Activated gamma-delta T cell (primary cell): ENCODE measurements around the gene GATAD2A.
A peak's percentile ranks its signal among the peaks of the same experiment; 100 is the strongest.
"Not testable (repeated sequence)": the region's sequence is repeated elsewhere in the genome, so short reads cannot be mapped to it uniquely, and the experiment has no call there.

Experiments
- DNase-seq: peaks from one replicate; lab custom pipeline; 2025; lab: John Stamatoyannopoulos, UW

GATAD2A gene

GRCh38 chr19:19446655-19447437 is 41.4 kb downstream of the GATAD2A start:
- DNase-seq = no peak

GRCh38 chr19:19447536-19448237 is 42.2 kb downstream of the GATAD2A start:
- DNase-seq = no peak

- no peak for DNase-seq
Observed at GRCh38 chr19:19448238-19448544, 42.7 kb downstream of the GATAD2A start.

GRCh38 chr19:19451429-19452242 is 46.2 kb downstream of the GATAD2A start:
- DNase-seq = no peak

- no peak for DNase-seq
Observed at GRCh38 chr19:19452243-19453124, 47.0 kb downstream of the GATAD2A start.

- DNase-seq = no peak
Observed at GRCh38 chr19:19453125-19453454, 47.6 kb downstream of the GATAD2A start.

- not testable (repeated sequence) for DNase-seq
Observed at GRCh38 chr19:19455166-19455919, 49.9 kb downstream of the GATAD2A start.

- no peak for DNase-seq
Observed at GRCh38 chr19:19457671-19458070, 52.2 kb downstream of the GATAD2A start.

GRCh38 chr19:19458110-19458816 is 52.8 kb downstream of the GATAD2A start:
- no peak for DNase-seq

GRCh38 chr19:19459073-19459472 is 53.6 kb downstream of the GATAD2A start:
- no peak for DNase-seq

GRCh38 chr19:19459707-19460251 is 54.3 kb downstream of the GATAD2A start:
- DNase-seq = no peak

GRCh38 chr19:19460258-19460731 is 54.8 kb downstream of the GATAD2A start:
- DNase-seq = no peak

GRCh38 chr19:19460761-19461265 is 55.3 kb downstream of the GATAD2A start:
- DNase-seq = peak; percentile 49

GRCh38 chr19:19461306-19461670 is 55.8 kb downstream of the GATAD2A start:
- no peak for DNase-seq

- DNase-seq = no peak
Observed at GRCh38 chr19:19461671-19462622, 56.5 kb downstream of the GATAD2A start.

GRCh38 chr19:19463348-19464117 is 58.1 kb downstream of the GATAD2A start:
- DNase-seq = no peak

- DNase-seq = no peak
Observed at GRCh38 chr19:19464339-19465098, 59.0 kb downstream of the GATAD2A start.
